ENCODE measurements around the gene GINM1.

Gene GINM1

DNA sequence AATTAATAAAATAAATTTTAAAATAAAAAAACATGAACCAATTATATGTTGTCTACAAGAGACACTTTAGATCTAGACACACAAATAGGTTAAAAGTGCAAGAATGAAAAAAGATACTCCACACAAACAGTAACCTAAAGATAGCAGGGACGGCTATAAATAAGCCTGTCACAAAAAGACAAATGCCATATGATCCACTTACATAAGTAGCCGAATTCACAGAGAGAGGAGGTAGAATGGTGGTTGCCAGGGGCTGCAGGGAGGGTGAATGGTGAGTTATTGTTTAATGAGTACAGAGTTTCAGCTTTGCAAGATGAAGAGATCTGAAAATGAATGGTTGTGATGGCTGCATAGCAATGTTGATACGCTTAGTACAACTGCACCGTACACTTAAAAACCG, 49.6 kb downstream of the GINM1 start:
- no peak overlapping the region for H3K27ac ChIP-seq
- TF ChIP-seq, protein P1, sequence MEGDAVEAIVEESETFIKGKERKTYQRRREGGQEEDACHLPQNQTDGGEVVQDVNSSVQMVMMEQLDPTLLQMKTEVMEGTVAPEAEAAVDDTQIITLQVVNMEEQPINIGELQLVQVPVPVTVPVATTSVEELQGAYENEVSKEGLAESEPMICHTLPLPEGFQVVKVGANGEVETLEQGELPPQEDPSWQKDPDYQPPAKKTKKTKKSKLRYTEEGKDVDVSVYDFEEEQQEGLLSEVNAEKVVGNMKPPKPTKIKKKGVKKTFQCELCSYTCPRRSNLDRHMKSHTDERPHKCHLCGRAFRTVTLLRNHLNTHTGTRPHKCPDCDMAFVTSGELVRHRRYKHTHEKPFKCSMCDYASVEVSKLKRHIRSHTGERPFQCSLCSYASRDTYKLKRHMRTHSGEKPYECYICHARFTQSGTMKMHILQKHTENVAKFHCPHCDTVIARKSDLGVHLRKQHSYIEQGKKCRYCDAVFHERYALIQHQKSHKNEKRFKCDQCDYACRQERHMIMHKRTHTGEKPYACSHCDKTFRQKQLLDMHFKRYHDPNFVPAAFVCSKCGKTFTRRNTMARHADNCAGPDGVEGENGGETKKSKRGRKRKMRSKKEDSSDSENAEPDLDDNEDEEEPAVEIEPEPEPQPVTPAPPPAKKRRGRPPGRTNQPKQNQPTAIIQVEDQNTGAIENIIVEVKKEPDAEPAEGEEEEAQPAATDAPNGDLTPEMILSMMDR (conservative IDR thresholded peaks at IDR 0.05; ENCODE audit: low read depth) = no peak
- CTCF ChIA-PET = interaction anchor here (0.6 kb wide), 1 partner anchor 17 kb away, joined by 3 read pairs; no protein-coding TSS in a partner anchor

DNA sequence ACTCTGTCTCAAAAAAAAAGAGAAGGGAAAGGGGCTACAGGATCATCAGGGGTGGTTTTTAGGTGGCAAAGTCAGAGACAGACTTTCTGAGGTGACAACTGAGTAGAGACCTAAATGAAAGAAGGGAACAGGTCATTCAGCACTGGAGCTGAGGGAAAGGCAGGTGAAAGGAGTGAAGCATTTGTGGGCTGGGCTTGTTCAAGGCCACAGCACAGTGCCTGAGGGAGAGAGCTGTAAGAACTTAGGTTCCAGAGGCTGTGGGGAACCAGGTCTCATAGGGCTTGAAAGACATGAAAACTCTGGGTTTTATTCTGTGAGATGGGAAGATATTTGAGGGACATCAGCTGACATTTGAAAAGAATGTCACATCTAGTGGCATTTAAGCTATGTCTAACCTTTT, 61.5 kb downstream of the GINM1 start:
- DNase-seq (ENCODE audit: low spot score) = no peak
- ChIA-PET CTCF (interaction anchor here (0.6 kb wide), 1 partner anchor 16 kb away, joined by 7 read pairs; no protein-coding TSS in a partner anchor), POLR2A (ENCODE audit: low non-redundant PET) (no interaction called here)
- TF ChIP-seq, protein P1 (conservative IDR thresholded peaks at IDR 0.05; ENCODE audit: low read depth) = no peak
- H3K27ac ChIP-seq = no peak overlapping the region

More for the DNA sequence above, 49.6 kb downstream of the GINM1 start:
- POLR2A ChIA-PET (ENCODE audit: low non-redundant PET) = no interaction called here
- DNase-seq (ENCODE audit: low spot score) = no peak

DNA sequence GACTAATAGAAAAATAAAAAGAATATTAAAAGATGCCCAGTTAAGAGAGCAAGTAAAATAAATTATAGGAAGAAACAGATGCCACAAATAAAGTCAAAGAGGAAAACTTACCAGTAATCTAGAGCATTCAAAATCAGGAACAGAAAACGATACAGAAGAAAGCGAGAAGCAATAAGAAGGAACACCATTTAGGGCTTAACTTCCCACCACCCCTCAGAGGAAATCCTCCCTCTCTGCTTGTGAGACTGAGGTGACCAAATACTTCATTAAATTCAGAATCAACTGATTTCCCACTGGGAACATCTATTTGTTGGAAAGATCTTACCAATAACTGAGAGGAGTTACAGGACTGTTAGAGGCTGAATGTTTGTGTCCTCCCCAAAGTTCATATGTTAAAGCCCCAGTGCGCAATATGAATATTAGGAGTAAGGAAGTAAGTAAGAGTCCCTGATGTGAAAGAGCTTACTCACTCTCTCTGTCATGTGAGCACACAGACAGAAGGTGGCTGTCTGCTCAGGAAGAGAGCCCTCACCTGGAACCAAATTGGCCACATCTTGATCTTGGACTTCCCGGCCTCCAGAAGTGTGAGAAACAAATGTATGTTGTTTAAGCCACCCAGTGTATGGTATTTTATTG, 62.8 kb downstream of the GINM1 start:
- TF ChIP-seq, protein P1 (conservative IDR thresholded peaks at IDR 0.05; ENCODE audit: low read depth) = no peak
- POLR2A ChIA-PET (ENCODE audit: low non-redundant PET) = no interaction called here
- no peak for DNase-seq (ENCODE audit: low spot score)
- H3K27ac ChIP-seq = no peak overlapping the region
- CTCF ChIA-PET = interaction anchor here (0.5 kb wide), 1 partner anchor 94 kb away, joined by 4 read pairs; no protein-coding TSS in a partner anchor

DNA sequence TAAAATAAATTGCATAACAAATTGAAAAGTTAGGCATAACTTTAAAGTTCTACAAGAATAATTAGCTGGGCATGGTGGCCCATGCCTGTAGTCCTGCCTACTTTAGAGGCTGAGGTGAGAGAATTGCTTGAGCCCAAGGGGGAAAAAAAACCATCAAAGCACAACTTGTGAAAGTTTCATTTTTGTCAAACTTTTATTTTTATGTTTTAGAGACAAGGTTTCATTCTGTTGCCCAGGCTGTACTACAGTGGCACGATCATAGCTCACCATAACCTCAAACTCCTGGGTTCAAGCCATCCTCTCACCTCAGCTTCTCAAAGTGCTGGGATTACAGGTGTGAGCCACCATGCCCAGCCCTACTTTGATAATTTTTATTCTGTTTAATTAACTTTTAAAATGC, 68.1 kb downstream of the GINM1 start:
- H3K27ac ChIP-seq = no peak overlapping the region
- no peak for DNase-seq (ENCODE audit: low spot score)
- ChIA-PET CTCF (no interaction called here), POLR2A (ENCODE audit: low non-redundant PET) (no interaction called here)
- TF ChIP-seq, protein P1 (conservative IDR thresholded peaks at IDR 0.05; ENCODE audit: low read depth) = no peak

DNA sequence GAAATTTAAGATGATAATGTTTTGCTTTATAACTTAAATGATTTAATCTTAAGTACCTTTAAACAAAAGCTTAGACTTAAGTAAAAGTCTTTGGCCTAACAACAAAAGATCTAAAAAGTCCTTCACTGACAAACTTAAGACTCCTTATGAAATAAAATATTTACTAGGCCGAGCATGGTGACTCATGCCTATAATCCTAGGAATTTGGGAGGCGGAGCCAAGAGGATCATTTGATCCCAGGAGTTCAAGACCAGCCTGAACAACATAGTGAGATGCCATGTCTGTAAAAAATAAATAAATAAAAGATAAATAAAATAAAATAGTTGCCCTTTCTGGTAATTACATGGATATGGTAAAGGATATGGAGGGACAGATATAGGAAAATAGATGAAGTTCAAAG, 69.9 kb downstream of the GINM1 start:
- ChIA-PET POLR2A (ENCODE audit: low non-redundant PET) (no interaction called here), CTCF (interaction anchor here (0.6 kb wide), 1 partner anchor 14 kb away, joined by 3 read pairs; no protein-coding TSS in a partner anchor)
- TF ChIP-seq, protein P1 (conservative IDR thresholded peaks at IDR 0.05; ENCODE audit: low read depth) = no peak
- no peak overlapping the region for H3K27ac ChIP-seq
- DNase-seq (ENCODE audit: low spot score) = no peak
